Measurements from ENCODE around the gene PTPN3. TPM values are rescaled to one million over a fixed set of nuclear protein-coding genes. Genes with fewer than 3 reads are reported as not detected.
A peak's percentile ranks its signal among the peaks of the same experiment; 100 is the strongest.

PTPN3 gene
- total and polyA plus RNA-seq, 2 donors (not counting 1 experiment from before 2014, with no cell fraction given): 1.4 to 2.3 TPM

GRCh38 chr9:109401169-109401989 lies 96.7 kb downstream of the PTPN3 start:
- H3K4me3 ChIP-seq (replicated peaks in 1 of 4; ENCODE audit: control extremely low read depth in 1 of 4, insufficient read depth in 1 of 4, low read depth in 3 of 4, low read length in 4 of 4): no peak overlapping the region
- H3K4me1 ChIP-seq (ENCODE audit: control insufficient read depth, extremely low read depth, insufficient read depth, low read length): no peaks in the 10 kb centered on the region
- H3K9me3 ChIP-seq (ENCODE audit: control insufficient read depth, insufficient read depth, low read depth, low read length): no peaks in the 10 kb centered on the region
- no peak overlapping the region for H3K9ac ChIP-seq (ENCODE audit: insufficient read depth, low read length)
- DNase-seq (ENCODE audit: low read depth in 2 of 2): peak; percentile 37 to 60
- H3K27ac ChIP-seq (ENCODE audit: insufficient read depth, low read length): no peak overlapping the region
- no peak for TF ChIP-seq EZH2 (IDR thresholded peaks at IDR 0.05; ENCODE audit: low read length, missing control alignments)
- peak; percentile 72 to 87 for TF ChIP-seq CTCF (conservative IDR thresholded peaks at IDR 0.05 in 1 of 2, IDR thresholded peaks at IDR 0.05 in 1 of 2; ENCODE audit: low read depth in 1 of 2, low read length in 2 of 2)
- no peaks in the 10 kb centered on the region for H3K79me2 ChIP-seq (ENCODE audit: control insufficient read depth, insufficient read depth, low read length)
- H3K27me3 ChIP-seq (ENCODE audit: control insufficient read depth, insufficient read depth, low read length): no peaks in the 10 kb centered on the region
- H4K20me1 ChIP-seq (ENCODE audit: control insufficient read depth, extremely low read depth, insufficient read depth, low read length): no peaks in the 10 kb centered on the region
- H3K36me3 ChIP-seq (ENCODE audit: control insufficient read depth, insufficient read depth, low read length): no peaks in the 10 kb centered on the region
- no peak overlapping the region for H3K4me2 ChIP-seq (ENCODE audit: extremely low read depth, insufficient read depth, low read length)
- no peak overlapping the region for H2AFZ ChIP-seq (ENCODE audit: low read length)

DNA sequence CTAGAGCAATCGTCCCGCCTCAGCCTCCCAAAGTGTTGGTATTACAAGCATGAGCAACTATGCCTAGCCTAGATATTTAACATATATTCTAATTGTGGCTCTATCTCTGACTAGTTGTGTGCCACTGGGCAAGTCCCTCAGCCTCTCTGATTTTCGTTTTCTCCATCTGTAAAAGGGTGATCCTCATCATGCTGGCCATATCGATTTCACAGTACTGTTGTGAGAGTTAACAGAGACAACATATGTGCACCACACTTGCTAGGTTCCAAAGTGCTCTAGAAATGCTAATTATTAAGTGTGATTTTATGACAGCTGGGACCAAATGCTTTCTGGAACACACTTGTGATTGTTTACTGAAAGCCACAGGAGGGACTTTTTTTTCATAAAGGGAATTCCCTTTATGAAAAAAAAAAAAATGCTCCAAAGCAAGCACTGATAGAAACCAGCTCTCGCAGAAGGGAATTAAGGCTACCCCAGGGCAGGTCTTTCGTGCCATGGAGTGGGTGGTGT lies 98.8 kb downstream of the PTPN3 start:
- DNase-seq (ENCODE audit: low read depth in 2 of 2): no peak
- H3K79me2 ChIP-seq (ENCODE audit: control insufficient read depth, insufficient read depth, low read length): no peaks in the 10 kb centered on the region
- no peaks in the 10 kb centered on the region for H4K20me1 ChIP-seq (ENCODE audit: control insufficient read depth, extremely low read depth, insufficient read depth, low read length)
- no peaks in the 10 kb centered on the region for H3K27me3 ChIP-seq (ENCODE audit: control insufficient read depth, insufficient read depth, low read length)
- no peak overlapping the region for H3K9ac ChIP-seq (ENCODE audit: insufficient read depth, low read length)
- no peaks in the 10 kb centered on the region for H3K9me3 ChIP-seq (ENCODE audit: control insufficient read depth, insufficient read depth, low read depth, low read length)
- TF ChIP-seq EZH2 (IDR thresholded peaks at IDR 0.05; ENCODE audit: low read length, missing control alignments) (no peak), CTCF (conservative IDR thresholded peaks at IDR 0.05 in 1 of 2, IDR thresholded peaks at IDR 0.05 in 1 of 2; ENCODE audit: low read depth in 1 of 2, low read length in 2 of 2) (no peak)
- no peak overlapping the region for H3K4me3 ChIP-seq (replicated peaks in 1 of 4; ENCODE audit: control extremely low read depth in 1 of 4, insufficient read depth in 1 of 4, low read depth in 3 of 4, low read length in 4 of 4)
- H3K4me1 ChIP-seq (ENCODE audit: control insufficient read depth, extremely low read depth, insufficient read depth, low read length): no peaks in the 10 kb centered on the region
- no peaks in the 10 kb centered on the region for H3K36me3 ChIP-seq (ENCODE audit: control insufficient read depth, insufficient read depth, low read length)
- H3K27ac ChIP-seq (ENCODE audit: insufficient read depth, low read length): no peak overlapping the region
- H2AFZ ChIP-seq (ENCODE audit: low read length): no peak overlapping the region
- H3K4me2 ChIP-seq (ENCODE audit: extremely low read depth, insufficient read depth, low read length): no peak overlapping the region

DNA sequence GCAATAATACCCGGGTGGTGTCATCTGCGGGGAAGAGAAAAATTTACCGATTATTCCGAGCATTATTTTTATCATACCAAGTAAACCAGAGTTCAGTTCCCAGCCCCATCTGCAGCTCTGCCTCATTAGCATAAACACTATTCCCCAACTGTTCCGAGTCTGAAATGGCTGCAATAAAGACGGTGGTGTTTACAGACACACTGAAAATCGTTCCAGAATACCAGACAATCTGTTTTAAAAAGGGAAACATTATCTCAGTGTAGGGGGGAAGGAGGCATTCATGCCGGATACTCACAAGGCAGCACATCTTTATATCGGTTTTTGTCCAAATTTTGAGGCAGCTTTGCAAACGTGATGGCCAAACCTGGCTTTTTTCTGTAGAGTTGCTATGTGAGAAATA lies 106.9 kb downstream of the PTPN3 start:
- H4K20me1 ChIP-seq (ENCODE audit: control insufficient read depth, extremely low read depth, insufficient read depth, low read length): no peaks in the 10 kb centered on the region
- no peak overlapping the region for H2AFZ ChIP-seq (ENCODE audit: low read length)
- H3K4me2 ChIP-seq (ENCODE audit: extremely low read depth, insufficient read depth, low read length): no peak overlapping the region
- no peaks in the 10 kb centered on the region for H3K4me1 ChIP-seq (ENCODE audit: control insufficient read depth, extremely low read depth, insufficient read depth, low read length)
- no peak overlapping the region for H3K4me3 ChIP-seq (replicated peaks in 1 of 4; ENCODE audit: control extremely low read depth in 1 of 4, insufficient read depth in 1 of 4, low read depth in 3 of 4, low read length in 4 of 4)
- TF ChIP-seq CTCF (conservative IDR thresholded peaks at IDR 0.05 in 1 of 2, IDR thresholded peaks at IDR 0.05 in 1 of 2; ENCODE audit: low read depth in 1 of 2, low read length in 2 of 2) (no peak), EZH2 (IDR thresholded peaks at IDR 0.05; ENCODE audit: low read length, missing control alignments) (no peak)
- no peaks in the 10 kb centered on the region for H3K27me3 ChIP-seq (ENCODE audit: control insufficient read depth, insufficient read depth, low read length)
- H3K9me3 ChIP-seq (ENCODE audit: control insufficient read depth, insufficient read depth, low read depth, low read length): no peaks in the 10 kb centered on the region
- no peak overlapping the region for H3K27ac ChIP-seq (ENCODE audit: insufficient read depth, low read length)
- no peak overlapping the region for H3K9ac ChIP-seq (ENCODE audit: insufficient read depth, low read length)
- no peaks in the 10 kb centered on the region for H3K79me2 ChIP-seq (ENCODE audit: control insufficient read depth, insufficient read depth, low read length)
- no peaks in the 10 kb centered on the region for H3K36me3 ChIP-seq (ENCODE audit: control insufficient read depth, insufficient read depth, low read length)
- DNase-seq (ENCODE audit: low read depth in 2 of 2): no peak
